Stimulated activated CD8-positive, alpha-beta memory T cell treated with anti-CD3 and anti-CD28 coated beads, Interleukin-4, amount 100 ng/mL, for 24 hours (primary cell): ENCODE measurements around the gene TRIM28.
A peak's percentile ranks its signal among the peaks of the same experiment; 100 is the strongest.
"Not testable (repeated sequence)": the region's sequence is repeated elsewhere in the genome, so short reads cannot be mapped to it uniquely, and the experiment has no call there.

Experiments used
- DNase-seq: peaks from one replicate; pipeline ENCODE4 v3.0.0-alpha.2; 2020; ENCODE audit warnings: low read depth

Gene TRIM28

DNA sequence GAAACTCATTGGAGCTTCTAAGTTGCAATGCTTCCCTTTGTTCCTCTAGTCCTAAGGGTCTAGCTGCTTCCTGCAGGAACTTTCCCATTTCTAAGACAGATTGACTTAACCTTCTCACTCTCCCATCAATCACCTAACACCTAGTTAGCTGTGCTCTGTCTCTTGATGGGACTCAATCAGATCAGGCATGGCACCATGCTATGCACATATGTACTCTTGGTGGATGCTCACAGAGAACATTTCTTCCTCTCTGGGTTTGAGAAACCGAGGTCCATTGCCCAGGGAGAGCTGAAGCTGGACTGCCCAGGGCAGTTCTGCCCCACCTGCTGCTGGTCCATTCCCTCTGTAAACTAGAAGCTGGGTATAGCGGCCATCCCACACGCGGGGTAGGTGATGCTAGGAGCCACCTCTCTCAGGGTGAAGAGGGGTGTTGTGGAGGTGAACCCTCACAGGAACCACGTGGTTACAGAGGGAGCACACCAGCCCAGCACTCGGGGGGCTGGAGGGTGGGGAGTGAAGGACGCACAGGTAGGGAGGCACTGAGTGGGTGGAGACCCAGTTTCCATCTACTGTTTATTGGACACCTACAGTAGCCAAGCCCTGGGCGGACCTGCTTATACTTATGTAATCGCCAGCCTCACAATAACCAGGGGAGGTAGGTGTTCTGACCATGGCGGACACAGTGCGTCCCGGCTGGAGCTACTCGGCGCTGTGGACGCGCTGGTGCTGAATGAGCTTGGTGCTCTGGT lies 17.7 kb downstream of the TRIM28 start:
- no peak for DNase-seq

DNA sequence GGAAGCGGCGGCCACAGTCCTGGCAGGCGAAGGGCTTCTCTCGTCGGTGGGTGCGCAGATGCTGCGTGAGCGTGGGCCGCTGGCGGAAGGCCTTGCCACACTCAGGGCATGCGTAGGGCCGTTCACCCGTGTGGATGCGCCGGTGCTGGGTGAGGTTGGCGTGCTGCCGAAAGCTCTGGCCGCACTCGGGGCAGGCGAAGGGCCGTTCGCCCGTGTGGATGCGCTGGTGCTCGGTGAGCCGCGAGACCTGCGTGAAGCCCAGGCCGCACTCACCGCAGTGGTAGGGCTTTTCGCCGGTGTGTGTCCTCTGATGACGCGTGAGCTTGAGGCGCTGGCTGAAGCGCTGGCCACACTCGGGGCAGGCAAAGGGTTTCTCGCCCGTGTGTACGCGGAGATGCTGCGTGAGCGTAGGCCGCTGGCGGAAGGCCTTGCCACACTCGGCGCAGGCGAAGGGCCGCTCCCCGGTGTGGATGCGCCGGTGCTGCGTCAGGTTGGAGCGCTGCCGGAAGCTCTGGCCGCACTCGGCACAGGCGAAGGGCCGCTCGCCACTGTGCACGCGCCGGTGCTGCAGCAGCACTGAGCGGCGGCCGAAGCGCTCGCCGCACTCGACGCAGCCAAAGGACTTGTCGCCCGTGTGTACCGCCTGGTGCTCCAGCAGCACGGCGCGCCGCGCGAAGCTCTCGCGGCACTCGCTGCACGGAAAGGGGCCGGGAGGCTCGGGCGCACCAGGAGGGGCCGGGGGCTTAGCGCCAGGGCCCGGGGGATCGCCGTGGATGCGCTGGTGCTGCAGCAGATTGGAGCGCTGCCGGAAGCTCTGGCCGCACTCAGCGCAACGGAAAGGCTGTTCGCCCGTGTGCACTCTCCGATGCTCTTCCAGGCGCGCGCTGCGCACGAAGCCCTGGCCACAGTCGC lies 18.5 kb downstream of the TRIM28 start:
- no peak for DNase-seq

DNA sequence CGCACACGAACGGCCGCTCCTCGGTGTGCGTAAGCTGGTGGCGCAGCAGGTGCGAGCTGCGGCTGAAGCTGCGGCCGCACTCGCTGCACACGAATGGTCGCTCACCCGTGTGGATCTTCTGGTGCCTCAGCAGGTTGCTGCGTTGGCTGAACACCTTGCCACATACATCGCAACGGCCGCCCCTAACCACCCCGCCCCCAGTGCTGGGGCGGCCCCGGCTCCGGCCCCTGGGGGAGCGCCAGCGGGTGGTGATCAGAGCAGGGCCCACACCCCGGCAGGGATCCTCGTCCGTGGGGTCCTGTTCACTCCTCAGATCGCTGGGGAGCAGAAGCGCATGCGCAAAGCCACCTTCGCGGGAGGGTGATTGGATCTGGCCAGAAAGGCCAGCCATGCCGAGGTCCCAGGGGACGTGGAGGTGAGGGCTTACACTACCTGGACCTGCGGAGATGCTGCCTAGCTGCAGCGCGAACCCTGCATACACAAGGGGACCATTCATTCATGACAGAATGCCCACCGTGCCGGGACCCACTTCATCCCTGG lies 19.2 kb downstream of the TRIM28 start:
- no peak for DNase-seq

DNA sequence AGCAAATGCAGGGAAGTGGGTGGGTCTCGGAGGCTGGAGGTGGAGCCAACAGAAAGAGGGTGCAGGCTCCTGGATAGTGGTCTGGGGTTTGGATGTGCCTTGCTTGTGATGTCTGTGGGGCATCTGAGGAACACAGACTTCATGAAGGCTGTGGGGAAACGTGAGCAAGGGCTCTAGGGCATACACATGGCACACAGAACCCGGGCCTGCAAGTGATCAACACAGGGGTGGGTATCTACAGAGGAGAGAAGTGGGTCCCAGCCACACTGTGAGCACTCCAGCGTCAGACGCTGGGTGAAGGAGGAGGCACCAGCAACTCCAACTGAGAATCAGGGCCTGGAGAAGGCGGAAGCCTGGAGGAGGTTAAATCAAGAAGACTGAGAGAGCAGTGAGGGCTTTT lies 20.0 kb downstream of the TRIM28 start:
- no peak for DNase-seq

DNA sequence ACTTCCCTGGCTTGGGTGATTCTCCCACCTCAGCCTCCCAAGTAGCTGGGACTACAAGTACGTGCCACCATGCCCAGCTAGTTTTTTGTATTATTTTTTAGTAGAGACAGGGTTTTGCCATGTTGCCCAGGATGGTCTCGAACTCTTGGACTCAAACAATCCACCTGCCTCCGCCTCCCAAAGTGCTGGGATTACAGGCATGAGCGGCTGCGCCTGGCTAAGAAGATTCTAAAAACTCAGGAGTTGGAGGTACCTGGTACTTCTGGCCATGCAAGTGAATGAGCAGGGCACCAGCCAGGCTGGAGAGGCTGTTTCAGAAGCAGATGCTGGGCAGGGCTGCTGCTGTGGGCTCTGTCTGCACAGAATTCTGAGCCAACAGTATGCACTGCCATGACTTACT lies 23.1 kb downstream of the TRIM28 start:
- DNase-seq = no peak

DNA sequence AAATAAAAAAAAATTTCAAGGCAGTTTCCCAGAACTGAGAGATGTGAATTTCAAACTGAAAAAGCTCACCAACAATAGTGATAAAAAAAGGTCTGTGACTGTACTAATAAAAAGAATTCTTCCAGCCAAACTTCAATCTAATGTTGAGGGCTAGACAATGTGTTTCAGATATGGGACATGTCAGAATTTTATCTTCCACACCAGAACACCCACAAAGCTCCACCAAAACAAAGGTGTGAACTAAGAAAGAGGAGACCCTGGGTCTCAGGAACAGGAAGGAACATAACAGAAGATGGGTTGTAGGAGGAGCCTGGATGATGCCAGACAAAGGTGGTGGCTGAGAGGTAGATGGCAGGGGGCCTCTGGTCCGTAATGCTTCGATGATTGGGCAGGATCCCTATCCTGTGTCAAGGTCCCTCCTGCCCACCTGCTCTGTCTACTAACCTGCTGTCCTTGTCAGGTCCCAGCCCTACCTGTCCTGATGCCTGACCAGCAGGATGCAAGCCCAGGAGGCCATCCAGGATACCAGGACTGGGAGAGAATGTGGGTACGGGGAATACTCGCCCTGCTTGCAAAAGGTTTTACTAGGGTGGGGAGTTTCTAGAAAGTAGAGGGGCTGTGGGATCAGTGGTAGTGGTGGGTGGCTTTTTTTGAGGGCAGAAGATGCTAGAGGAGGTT lies 24.7 kb downstream of the TRIM28 start:
- DNase-seq = no peak

DNA sequence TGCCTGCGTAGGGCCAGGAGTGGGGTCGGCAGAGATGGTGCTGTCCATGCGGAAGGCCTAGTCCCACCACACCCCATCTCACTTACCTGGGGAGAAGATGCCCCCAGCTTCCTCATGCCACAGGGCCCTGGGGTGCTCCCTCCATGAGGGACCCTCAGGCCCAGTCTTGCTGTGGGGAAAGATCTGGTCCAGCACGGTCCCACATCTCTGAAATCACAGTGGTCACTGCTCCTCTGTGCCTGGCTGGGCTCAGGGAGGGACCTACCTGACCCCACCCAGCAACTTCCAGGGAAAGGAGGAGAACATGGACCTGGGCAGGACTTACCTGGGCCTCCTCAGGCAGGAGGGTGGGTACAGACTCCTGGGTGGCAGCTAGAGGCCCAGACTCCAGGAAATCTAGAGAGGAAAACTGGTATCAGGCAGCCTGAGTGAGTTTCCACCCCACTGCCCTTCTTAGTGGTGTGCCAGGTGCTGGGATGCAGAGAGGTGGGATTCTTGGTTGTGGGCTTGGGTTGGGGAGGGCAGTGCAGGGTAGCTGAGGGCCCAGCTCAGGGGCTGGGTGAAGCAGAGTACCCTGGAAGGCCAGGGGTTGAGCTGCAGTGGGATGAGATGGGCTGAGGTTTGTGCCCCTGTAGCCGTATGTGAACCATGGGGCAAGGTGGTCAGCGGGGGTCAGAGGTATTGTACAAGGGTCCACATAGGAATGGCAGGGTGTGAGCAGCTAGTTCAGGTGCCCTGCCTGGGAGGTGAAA lies 25.5 kb downstream of the TRIM28 start:
- DNase-seq = no peak

DNA sequence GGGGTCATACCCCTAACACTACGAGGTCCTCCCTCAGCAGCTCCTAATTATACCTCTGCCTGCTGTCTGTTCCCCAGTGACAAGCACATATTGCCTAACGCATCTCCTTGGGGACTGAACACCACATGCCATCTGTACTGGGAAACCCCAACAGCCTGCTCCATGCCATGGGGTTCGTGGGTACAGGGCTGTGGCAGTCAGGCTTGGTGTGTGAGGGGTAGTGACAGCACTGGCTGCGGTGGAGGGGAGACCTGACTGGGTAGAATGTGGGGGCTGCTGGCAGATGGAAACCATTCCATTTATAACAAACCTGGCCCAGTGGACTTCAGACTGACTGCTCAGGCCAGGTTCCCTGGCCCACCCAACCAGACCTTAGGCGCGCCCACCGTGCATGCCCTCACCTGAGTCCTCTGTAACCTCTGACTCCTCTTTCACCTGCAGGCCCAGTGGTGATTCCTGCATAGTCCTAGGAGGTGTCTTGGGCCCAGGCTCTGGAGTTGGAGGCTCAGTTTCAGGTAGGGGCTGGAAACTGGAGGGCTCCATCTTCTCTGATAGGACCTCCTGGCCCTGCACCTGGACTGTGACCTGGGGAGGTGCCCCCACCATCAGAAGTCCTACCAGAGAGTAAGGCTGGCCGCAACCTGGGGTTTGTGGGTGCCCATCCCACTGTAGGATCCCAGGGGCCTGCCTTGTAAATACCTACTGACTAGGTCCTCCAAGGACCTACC lies 26.2 kb downstream of the TRIM28 start:
- DNase-seq = no peak

DNA sequence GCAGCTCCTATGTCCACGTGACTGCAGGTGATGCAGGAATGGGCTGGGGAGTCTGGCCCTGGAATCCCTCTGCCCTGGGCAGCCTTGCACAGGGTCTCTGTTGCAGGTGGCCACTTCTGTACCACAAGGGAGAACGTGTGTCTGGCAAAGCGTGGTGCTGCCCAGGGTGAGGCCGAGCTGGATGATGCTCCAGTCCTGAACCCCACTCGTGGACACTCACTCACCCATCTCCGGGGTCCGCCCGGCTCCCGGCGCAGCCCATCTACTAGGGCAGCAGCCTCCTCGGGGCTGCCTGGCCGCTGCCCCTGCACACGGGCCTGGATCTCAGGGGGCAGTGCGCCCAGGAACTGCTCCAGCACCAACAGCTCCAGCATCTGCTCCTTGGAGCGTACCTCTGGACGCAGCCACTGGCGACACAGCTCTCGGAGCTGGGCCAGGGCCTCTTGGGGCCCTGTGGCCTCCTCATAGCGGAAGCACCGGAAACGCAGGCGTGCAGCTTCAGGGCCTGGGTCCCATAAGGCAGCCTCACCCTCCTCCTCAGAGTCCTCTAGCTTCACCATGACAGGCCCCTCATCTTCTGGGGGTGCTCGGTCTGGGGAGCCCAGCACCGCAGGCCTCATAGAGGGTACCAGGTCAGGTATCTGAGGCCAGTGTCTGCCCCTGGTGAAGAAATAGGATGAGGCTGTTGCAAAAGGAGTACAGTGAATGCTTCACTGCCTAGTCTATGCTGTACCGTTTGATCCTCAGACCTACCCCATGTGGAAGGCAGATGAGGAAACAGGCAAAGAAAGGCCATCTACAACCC lies 27.1 kb downstream of the TRIM28 start:
- no peak for DNase-seq

DNA sequence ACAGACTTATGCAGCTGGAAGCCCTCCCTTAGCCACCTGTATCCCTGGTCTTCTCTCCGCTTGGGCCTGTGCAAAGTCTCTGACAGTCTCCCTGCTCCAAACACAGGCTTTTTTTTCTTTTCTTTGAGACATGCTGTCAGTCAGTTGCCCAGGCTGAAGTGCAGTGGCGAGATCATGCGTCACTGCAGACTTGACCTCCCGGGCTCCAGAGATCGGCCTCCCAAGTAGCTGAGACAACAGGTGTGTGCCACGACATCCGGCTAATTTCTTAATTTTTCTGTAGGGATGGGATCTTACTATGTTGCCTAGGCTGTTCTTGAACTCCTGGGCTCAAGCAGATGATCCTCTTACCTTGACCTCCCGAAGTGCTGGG lies 27.7 kb downstream of the TRIM28 start:
- DNase-seq = no peak

DNA sequence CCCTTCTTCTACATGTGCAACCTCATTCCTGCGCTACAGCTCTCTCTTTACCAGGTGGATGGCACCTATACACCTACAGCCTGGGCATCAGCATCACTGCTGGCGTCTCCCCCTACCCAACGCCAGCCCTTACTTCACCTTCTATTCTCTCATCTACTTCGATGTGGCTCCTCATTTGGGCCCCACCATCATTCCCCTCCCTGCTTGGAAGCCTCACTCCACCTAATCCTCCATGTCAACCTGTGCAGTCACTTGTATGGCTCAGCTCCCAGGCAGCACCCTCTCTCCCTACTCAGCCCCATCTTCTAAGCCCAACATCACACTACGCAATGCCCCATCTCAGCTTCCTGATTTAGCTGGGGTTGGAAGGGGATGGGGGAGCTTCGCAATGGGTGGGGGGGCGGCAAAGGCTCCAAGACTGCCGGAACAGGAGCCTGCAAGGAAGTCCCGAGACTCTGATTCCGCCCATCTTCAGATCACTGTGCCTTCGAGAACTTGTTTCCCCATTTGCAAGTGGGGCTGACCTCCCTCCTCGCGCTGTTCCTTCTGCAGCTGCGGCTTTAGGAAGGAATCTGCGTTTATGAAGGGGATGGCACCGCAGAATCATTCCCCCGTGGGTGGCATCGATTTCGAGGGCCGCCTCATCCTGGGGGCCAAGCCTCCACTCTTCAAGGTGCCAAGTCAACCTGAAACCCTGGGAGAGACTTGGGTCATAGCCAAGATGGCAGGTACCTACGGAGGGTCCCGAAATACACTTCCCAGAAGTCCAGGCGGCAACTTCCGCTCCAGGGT lies 28.4 kb downstream of the TRIM28 start:
- no peak for DNase-seq

DNA sequence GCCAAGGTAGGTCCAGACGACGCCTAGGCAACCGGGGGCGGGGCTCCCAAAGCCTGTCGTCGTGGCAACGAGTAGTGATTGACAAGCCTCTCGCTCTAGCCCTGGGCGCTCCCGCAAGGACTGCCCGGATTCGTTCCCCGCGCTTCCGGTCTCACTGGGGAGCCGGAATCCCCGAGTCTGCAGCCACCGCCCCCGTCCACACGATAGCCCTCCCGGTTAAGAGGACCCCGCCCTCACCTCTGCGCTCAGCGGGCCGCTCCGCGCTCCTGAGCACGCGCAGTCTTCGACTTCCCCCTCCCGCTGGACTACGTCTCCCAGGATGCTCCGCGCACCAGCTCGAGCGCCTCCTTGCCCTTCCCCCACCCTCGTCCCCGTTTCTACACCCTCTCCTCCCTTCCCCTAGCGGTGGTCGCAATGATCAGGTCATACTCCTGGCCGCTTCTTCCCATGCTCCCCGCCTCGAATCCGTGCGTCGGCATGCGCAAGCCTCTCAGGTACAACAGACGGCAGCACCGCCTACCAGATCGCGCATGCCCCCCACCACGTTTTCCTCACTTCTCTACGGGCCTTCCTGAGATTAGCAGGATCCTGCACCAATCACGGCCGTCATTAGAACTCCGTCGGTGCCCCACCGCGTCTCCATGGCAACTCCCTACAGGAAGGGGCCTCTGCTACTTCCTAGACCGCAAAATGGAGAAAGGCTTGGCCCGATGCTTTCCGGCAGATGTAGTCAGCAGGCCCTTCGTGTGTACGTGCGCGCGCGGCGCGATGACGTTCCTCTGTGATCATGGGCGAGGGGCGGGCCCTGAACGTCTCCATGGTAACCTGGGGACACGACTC lies 29.2 kb downstream of the TRIM28 start, which contains the start of gene MZF1:
TSS of gene MZF1 (minus strand) at position 518 of the 840 bp plus-strand sequence. CDS start 1,946 bp downstream, outside the sequence.
- peak; percentile 99 for DNase-seq

DNA sequence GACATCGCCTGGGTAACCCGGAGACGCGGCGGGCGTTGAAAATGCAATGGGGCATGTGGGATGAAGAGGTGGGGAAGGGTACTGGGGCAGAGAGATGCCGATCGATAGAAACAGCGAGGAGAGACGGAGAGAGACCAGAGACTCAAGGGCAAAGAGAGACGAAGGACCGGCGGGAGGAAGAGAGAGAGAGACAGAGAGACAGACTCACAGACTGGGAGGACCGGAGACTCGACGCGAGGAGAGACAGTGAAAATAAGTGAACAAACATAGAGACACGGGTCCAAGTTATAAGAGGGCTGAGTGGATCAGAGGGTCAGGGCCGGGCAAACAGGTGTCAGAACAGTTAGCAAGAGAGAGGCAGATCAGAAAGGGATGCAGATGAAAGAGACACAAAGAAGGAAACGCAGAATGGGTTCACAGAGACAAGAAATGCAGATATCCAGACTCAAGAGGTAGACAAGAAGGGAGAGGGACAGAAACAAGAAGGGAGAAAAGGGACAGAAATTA lies 29.8 kb downstream of the TRIM28 start:
- no peak for DNase-seq

DNA sequence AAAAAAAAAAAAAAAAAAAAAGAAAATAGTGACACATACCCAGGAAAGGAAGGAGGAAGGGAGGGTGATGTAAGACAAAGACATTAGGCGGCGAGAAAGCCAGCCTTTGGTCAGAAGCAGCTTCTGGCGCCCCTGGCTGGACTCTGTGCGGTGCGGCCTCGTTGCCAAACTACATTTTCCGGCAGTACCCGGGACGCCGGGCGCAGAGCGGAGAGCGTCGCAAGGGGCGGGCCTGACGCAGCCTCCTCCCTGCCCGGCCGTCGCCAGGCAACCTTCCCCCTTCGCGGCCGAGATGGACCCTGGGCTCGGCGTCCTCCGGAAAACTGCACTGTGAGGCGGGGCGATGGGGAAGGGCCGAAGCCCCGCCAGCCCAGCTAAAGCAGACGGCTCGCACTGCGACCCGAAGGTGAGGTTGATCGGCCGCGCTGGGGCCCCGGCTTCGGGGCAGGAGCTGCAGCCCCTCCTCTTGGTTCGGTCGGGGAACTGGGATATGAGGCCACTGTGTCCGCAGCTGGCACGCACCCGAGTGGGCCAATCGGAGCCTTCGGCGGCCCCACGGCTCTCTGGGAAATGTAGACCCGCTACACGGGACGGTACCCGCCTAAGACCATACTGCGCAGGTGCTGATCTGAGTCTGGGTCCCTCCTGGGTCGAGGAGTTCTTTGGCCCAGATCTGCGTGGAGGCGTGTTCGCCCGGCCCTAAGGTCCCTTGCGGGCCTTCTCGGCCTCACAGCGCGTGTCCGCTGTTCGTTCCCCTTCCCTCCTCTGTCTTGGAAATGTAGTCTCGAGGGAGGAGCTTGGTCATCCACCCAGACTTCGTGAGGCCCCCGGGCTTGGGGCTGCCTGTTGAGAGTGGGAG lies 31.5 kb downstream of the TRIM28 start:
- DNase-seq = peak; percentile 76

DNA sequence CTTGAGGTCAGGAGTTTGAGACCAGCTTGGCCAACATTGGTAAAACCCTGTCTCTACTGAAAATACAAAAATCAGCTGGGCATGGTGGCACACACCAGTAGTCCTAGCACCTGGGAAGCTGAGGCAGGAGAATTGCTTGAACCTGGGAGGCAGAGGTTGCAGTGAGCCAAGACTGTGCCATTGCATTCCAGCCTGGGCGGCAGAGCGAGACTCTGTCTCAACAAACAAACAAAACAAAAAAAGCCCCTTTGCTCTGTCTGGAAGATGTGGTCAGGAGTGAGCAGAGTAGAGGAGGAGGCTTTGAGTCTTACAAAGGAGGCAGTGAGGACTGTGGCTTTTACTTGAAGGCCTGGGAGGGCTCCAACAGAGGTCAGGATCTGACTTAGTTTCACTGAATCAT lies 33.7 kb downstream of the TRIM28 start:
- DNase-seq = not testable (repeated sequence)

DNA sequence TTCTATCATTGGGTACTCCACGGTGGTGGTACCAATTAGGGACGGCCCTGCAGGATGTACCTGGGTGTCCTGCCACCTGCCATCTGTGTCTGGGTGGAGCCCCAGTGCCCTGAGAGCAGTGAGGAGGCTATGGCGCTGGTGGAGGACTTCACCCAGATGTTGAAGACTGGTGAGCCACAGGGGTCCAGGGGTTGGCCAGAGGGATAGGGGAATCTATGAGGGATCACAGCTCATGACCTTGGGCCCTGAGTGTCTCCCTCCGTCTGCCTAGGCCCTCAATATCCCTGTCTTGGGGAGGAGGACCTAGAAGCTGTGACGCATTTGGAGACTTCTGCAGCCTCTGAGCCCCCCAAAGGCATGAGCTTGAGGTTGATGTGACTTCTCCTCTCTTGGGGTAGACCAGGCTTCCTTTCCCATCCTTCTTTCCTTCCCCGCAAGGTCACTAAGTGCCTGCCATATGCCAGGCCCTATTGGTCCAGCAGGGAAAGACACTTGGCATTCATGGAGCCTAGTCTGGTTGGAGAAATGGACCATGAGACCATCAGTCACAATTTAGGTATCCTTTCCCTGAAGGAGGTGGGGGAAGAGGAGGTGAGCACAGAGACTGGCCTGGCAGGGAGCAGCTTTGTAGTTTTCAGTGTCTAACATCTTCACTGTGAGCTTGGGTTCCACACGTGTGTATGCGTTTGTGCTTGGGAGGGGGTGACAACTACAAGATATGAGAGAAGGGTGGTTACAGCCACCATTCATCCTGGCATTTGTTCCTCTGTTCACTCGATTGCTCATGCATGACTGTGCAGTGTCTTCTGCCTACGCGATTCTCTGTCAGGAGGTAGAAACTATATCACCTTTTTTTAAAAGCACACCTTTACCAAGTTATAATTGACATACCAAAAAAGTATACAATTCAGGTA lies 34.4 kb downstream of the TRIM28 start:
- no peak for DNase-seq
